ENCODE measurements around the gene FBN1.

The FBN1 gene

DNA sequence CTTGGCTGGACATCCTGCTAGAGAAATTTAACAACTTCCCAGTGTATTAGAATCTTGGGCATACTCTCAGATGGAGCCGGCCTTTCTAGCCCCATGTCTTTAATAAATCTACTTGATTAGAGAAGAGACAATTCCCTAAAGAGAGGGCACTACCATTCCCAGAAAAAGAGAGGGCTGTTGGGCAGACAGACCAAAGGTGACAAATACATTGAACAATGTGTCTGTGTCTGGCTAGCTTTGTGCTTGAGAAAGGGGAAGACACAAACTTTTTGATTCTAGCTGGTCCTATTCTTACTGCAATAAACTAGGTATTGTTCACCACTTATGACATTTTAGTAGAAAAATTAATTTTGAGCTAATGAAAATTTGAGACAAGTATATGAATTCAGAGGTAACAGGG, 256.6 kb downstream of the FBN1 start:
- no peak for DNase-seq

DNA sequence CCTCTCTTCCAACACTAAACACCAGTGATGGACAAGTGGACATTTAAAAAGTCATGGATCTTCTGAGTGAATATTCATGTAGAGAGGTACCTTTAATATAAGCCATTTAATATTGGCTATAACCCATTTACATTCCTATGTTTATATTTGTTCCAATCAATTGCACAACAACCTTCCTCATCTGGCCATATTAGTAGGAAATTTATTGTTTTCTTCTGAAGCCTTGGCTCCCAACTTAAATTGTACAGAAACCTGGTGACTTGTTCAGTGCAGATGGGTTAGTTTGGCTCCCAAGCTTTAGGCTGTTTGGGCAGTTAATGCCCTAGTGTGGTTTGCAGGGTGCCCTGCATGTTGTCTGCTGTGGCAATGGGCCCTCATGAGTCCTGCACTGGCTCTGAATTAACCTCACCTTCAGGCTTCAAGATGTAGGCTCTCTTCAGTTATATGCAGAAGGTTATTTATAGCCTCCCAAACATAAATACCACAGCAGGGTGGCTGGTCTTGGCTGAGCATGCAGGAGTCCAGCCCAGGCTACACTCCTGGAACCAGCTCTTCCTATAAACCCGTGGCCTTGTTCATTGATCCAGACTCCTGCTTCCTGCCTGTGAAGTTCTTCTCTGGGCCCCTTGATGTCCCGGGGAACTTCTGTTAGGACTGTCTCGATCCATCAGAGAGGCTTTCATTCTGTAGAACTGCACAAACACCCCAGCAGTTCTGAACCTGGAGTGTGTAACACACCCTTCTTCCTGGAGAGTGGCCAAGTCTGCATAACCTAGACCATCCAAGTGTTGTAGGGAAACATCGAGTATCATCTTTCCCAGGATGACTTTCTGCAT, 257.3 kb downstream of the FBN1 start:
- DNase-seq = no peak

GRCh38 chr15:48385031-48385830, 260.3 kb downstream of the FBN1 start:
- DNase-seq = no peak

DNA sequence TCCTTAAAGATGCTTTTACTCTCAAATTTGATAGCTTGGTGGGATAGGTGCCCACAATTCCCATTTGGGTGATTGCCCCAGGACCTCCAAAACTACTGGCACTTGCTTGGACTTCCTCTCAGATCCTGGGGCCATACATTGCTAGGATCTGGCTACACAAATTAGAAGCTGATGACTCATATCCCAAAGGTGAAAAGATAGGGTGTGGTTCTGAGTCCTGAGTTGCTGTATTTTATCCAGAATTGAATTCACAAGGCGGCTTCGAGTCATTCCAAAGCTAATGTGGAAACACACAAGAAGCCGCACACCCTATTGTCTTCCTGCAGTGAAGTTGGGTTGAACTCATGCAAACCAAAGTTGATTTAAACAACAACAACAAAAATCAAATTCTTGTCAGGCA, 260.9 kb downstream of the FBN1 start:
- no peak for DNase-seq

DNA sequence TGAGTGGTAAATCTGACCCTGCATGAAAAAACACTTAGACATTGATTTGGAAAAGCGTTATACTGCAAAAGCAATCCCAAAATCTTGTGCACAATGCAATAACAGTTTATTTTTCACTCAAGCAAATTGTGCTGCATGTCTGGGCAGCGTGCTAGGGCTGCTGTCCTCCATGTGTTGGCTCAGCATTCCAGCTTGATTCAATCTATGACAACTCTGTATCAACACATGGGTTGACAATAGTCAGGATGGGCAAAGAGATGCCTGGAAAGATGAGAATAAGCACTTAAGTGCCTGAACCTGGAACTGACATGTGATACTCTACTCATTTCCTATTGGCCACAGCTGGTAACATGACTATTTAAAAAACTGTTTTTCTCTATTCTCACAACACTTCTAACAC, 262.5 kb downstream of the FBN1 start:
- no peak for DNase-seq

DNA sequence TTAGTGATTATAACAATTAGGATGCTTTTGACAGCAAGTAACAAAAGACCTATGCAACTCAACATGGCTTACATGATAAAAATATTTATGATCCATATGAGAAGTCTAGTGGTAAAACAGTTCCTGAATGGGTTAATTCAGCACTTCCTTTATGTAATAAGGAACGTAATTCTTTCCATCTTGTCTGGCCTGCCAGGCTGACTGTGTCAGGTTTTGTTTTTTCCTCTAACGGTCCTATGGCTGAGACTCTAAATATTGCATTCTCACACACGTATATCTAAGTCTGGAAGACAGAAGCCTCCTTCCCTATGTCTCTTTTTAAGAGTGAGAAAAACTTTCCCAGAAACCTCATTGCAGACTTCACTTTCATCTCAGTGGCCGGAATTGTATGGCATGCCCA, 263.6 kb downstream of the FBN1 start:
- no peak for DNase-seq

DNA sequence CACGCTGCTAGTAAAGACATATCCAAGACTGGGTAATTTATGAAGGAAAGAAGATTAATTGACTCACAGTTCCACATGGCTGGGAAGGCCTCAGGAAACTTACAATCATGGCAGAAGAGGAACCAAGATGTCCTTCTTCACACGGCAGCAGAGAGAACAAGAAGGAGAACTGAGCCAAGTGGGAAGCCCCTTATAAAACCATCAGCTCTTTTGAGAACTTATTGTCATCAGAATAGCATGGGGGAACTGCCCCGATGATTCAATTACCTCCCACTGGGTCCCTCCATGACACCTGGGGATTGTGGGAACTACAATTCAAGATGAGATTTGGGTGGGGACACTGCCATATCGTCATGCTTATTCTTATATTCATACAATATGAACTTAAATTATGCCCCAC, 265.3 kb downstream of the FBN1 start:
- DNase-seq = no peak

DNA sequence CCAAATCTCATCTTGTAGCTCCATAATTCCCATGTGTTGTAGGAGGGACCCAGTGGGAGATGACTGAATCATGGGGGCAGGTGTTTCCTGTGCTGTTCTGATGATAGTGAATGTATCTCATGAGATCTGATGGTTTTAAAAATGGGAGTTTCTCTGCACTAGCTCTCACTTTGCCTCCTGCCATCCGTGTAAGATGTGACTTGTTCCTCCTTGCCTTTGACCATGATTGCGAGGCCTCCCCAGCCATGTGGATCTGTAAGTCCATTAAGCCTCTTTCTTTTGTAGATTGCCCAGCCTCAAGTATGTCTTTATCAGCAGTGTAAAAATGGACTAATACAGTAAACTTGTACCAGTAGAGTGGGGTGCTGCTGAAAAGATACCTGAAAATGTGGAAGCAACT, 269.7 kb downstream of the FBN1 start:
- DNase-seq = no peak

- DNase-seq = no peak
Measured at GRCh38 chr15:48374472-48374871, 271.0 kb downstream of the FBN1 start.

DNA sequence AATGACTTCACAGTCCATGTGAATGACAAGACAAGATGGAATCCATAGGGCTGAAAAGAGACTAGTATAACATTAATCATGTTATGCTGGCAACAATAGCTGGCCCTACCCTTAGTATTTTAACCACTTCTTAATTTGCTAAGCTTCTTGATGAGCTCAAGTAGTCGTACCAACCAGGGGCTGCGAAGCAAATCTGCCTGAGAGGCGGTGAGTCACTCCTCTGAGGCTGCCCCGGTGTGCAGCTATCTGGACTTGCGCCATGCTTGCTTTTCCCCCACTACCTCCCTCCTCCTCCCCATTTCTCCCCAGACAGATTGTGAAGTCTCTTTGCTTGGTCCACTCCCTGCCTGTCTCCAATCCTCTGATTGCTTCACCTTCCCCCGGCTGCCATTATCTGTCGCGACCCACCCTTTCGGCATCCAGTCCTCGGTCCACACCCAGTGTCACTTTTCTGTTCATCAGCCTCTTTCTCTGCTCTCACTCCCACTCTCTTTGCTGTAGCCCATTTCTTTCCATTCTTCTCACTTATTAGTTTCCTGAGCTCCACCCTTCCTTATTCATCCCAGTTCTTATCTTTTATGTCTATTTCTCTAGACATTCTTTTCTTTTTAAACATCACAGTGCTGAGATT, 271.6 kb downstream of the FBN1 start:
- DNase-seq = no peak

- no peak for DNase-seq
Measured at GRCh38 chr15:48371961-48372360, 273.5 kb downstream of the FBN1 start.

- no peak for DNase-seq
Measured at GRCh38 chr15:48371550-48371949, 274.0 kb downstream of the FBN1 start.

- no peak for DNase-seq
Measured at GRCh38 chr15:48370460-48370859, 275.0 kb downstream of the FBN1 start.

GRCh38 chr15:48367483-48367882, 278.0 kb downstream of the FBN1 start:
- DNase-seq = no peak

- DNase-seq = no peak
Measured at GRCh38 chr15:48366584-48367312, 278.8 kb downstream of the FBN1 start.

DNA sequence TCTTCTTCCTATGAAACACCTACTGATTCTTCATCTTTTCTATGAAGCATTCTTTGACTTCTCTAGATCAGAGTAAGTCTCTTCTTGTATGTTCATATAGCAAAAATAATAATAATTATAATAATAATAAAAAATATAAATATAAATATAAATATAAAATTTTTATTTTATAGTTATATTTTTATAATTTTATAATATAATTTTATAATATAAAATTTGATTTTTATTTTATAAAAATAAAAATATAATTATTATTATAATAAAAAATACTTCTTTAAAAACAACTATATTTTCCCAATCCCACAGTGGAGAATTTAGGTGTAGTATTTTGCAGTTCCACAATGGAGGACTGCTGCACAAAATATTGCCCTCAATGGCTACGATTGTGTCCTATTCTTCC, 279.9 kb downstream of the FBN1 start:
- no peak for DNase-seq

DNA sequence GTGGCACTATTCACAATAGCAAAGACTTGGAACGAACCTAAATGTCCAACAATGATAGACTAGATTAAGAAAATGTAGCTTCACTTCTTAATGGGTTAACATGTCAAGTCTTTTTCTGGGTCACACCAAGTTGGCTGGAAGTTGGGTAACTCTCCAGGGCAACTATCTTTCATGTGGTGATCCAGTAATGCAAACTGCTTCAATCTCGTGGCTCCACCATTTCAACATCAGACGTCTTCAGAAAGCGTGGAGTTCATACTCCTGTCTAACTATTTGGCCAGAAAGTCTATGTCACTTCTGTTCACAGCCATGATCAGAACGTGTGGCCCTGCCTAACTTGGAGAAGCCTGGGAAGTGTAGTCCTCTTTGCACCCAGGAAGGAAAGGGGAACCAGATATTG, 282.0 kb downstream of the FBN1 start:
- DNase-seq = no peak

DNA sequence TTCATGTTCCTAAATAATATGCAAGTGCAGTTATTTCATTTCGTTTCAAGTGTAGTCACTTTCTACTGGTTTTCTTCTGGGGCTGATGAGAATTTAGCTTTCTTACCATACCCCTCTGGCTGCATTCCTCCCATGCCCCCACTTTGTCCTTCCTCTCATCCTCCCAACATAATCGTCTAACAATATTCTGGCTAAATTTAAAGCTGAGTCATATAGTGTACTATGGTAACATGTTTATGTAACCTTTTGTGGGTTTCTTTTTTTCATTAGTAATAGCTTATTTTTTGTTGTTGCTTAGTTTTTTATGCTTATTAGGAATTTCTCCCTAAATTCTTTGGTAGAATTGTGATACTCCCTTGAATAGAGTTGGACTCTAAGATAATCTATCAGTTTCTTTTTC, 283.8 kb downstream of the FBN1 start:
- no peak for DNase-seq

DNA sequence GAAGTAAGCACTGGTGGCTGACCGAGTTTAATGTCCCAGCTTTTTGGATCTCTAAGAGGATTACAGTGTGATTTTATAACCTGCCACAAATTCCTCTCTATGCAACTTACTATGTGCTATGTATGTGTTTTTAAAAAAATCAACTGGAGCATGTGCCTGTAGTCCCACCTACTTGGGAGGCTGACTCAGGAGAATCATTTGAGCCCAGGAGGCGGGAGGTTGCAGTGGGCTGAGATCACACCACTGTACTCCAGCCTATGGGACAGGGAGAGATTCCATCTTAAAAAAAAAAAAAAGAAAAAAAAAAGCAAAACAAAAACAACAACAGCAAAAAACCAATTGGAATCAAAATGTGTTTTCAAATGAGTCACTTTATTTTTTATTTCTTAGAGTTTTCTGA, 284.7 kb downstream of the FBN1 start:
- DNase-seq = no peak
